Right lobe of liver (tissue), 6 donors: ENCODE data around the gene COL5A1. TPM values are rescaled to one million over a fixed set of nuclear protein-coding genes. Genes with fewer than 3 reads are reported as not detected.

Source experiments
- ATAC-seq, 4 donors: fragments of 200-7000 bp; cut with Tn5 transposase; one replicate each; pipeline ENCODE4 v1.9.1; 2020; ENCODE audit warnings: mild to moderate bottlenecking in 4 of 4, moderate library complexity in 4 of 4
- DNase-seq, 3 donors: peaks; one replicate each; pipeline ENCODE4 v3.0.0-alpha.2; 2020
- H3K27ac ChIP-seq, 3 donors: fragments of 200-600 bp; one replicate each; pipeline ENCODE4 v1.8.0; 2022
- H3K27me3 ChIP-seq, 2 donors: fragments of 200-600 bp; one replicate each; pipeline ENCODE4 v1.8.0; 2022
- H3K36me3 ChIP-seq, 4 donors: fragments of 200-600 bp; sonication (generic) in 1 of 4; one replicate each; pipeline versions ENCODE4 v1.5.1 to v1.8.0; 2017 to 2022; ENCODE audit warnings: control low read depth in 1 of 4
- H3K4me1 ChIP-seq, 4 donors: fragments of 200-600 bp; sonication (generic) in 1 of 4; one replicate each; pipeline versions ENCODE4 v1.5.1 to v1.8.0; 2017 to 2022; ENCODE audit warnings: control low read depth in 1 of 4
- H3K4me3 ChIP-seq, 3 donors: fragments of 200-600 bp; one replicate each; pipeline ENCODE4 v1.8.0; 2022
- H3K9me3 ChIP-seq, 4 donors: fragments of 200-600 bp; sonication (generic) in 1 of 4; one replicate each; pipeline versions ENCODE4 v1.5.1 to v1.8.0; 2017 to 2022; ENCODE audit warnings: control low read depth in 1 of 4
- CTCF ChIP-seq, 4 donors: fragments of 200-600 bp in 3 of 4; fragments of 450-650 bp in 1 of 4; IDR thresholded peaks; one replicate each; pipeline versions ENCODE4 v1.5.1 to v1.8.0; 2016 to 2022; ENCODE audit warnings: antibody characterized with exemption in 4 of 4, mild to moderate bottlenecking in 2 of 4
- POLR2A ChIP-seq: fragments of 450-650 bp; IDR thresholded peaks from one replicate; pipeline ENCODE4 v1.6.1; 2017; ENCODE audit warnings: antibody characterized with exemption, mild to moderate bottlenecking
- WGBS: methylation state at CpG from one replicate; pipeline ENCODE4 v1.1.6; 2018; ENCODE audit warnings: low coverage, low lambda C conversion rate; ENCODE audit not compliant: insufficient coverage; ENCODE audit errors: missing lambda C conversion rate; 5-methylcytosine and 5-hydroxymethylcytosine counted together
- intact Hi-C, 2 donors: fragments of 100-400 bp; cut with DNase I; formaldehyde crosslinking; loops; one replicate each; pipeline versions ENCODE4 v1.11.2 to v1.14.1; 2022
- total RNA-seq, 6 experiments: library from RNA; depleted of rRNA in 2 of 6; stranded (reverse); fragments of >200 nt in 2 of 6; fragmentation: NEBNext Ultra II Directional in 3 of 6; extraction: Animal tissue kit (Norgen Biotek cat#: 25700) in 3 of 6; gene quantifications; one replicate each; pipeline versions ENCODE4 v1.1.0 to v1.2.4, GENCODE V29; 2016 to 2023
- donor health status: DM: no; HTN: yes; CAD: no.
- donor health status: DM: no; HTN: no; CAD: no.
- donor health status: DM: no; HTN: no; CAD: no.
- donor health status: DM: no; HTN: yes; CAD: no.
- donor health status: DM: no; HTN: yes; CAD: no.

The COL5A1 gene
- total RNA-seq, 6 experiments from 2014 or later, result 1.5 to 17.0 (median 7.7) TPM

GRCh38 chr9:134879664-134880483, 238.3 kb downstream of the COL5A1 start:
- H3K27ac ChIP-seq, result peak overlapping the region in 1 of 3 donors; percentile 22
- TF ChIP-seq CTCF (IDR thresholded peaks at IDR 0.05) (no peak), POLR2A (no peak)
- intact Hi-C loops, result no loop called here
- WGBS, result 39% methylated on average over 3 of the region's 13 CpGs
- H3K4me1 ChIP-seq, result no peaks in the 10 kb centered on the region
- H3K36me3 ChIP-seq, result no peaks in the 10 kb centered on the region
- DNase-seq, result peak in 1 of 3 donors; percentile 37
- no peak overlapping the region for H3K4me3 ChIP-seq
- H3K27me3 ChIP-seq, result no peaks in the 10 kb centered on the region
- no peaks in the 10 kb centered on the region for H3K9me3 ChIP-seq
- peak; percentile 8 to 48 (median 26) for ATAC-seq

GRCh38 chr9:134880484-134881312, 239.1 kb downstream of the COL5A1 start, which contains the start of gene FCN2:
FCN2 (plus strand) TSS chr9:134880810; CDS start chr9:134880822, 12 bp downstream.
- Histone ChIP-seq H3K27ac (peak within 1 kb of the TSS; percentile 34 to 57 (median 47)), H3K36me3 (no peaks in the 10 kb centered on the region), H3K4me3 (peak within 1 kb of the TSS; percentile 21 to 39 (median 35)), H3K4me1 (no peaks in the 10 kb centered on the region), H3K27me3 (no peaks in the 10 kb centered on the region), H3K9me3 (no peaks in the 10 kb centered on the region)
- intact Hi-C loops, result no loop called here
- 43% methylated on average over 12 of the region's 25 CpGs for WGBS
- ATAC-seq, result peak; percentile 71 to 82 (median 76)
- no peak for TF ChIP-seq CTCF (IDR thresholded peaks at IDR 0.05)
- peak; percentile 12 for TF ChIP-seq POLR2A
- peak in 2 of 3 donors; percentile 63 to 67 for DNase-seq

- no peaks in the 10 kb centered on the region for H3K4me1 ChIP-seq
- WGBS, result no CpG with 5 or more reads among the region's 13 CpGs
- no peaks in the 10 kb centered on the region for H3K36me3 ChIP-seq
- H3K27ac ChIP-seq, result peak overlapping the region; percentile 34 to 57 (median 47)
- no peaks in the 10 kb centered on the region for H3K27me3 ChIP-seq
- H3K4me3 ChIP-seq, result peak overlapping the region; percentile 21 to 39 (median 35)
- H3K9me3 ChIP-seq, result no peaks in the 10 kb centered on the region
- no peak for ATAC-seq
- TF ChIP-seq POLR2A (no peak), CTCF (IDR thresholded peaks at IDR 0.05) (no peak)
- DNase-seq, result no peak
- intact Hi-C loops, result no loop called here
Measured at GRCh38 chr9:134881313-134881670, 239.7 kb downstream of the COL5A1 start.

GRCh38 chr9:134882204-134882785, 240.7 kb downstream of the COL5A1 start:
- Histone ChIP-seq H3K4me1 (no peaks in the 10 kb centered on the region), H3K9me3 (no peaks in the 10 kb centered on the region), H3K4me3 (peak overlapping the region; percentile 14 to 39 (median 35)), H3K36me3 (no peaks in the 10 kb centered on the region), H3K27ac (peak overlapping the region; percentile 34 to 57 (median 47)), H3K27me3 (no peaks in the 10 kb centered on the region)
- TF ChIP-seq POLR2A (no peak), CTCF (IDR thresholded peaks at IDR 0.05) (no peak)
- no peak for DNase-seq
- 83% methylated on average over 2 of the region's 3 CpGs for WGBS
- ATAC-seq, result no peak
- intact Hi-C loops, result no loop called here
